AG09309 (cell line): ENCODE measurements around the gene AGO4.
"Not testable (repeated sequence)": the region's sequence is repeated elsewhere in the genome, so short reads cannot be mapped to it uniquely, and the experiment has no call there.

Source experiments
- DNase-seq: peaks from one replicate; pipeline ENCODE4 v3.0.0-alpha.2; 2010; ENCODE audit warnings: low read depth
- H3K4me3 ChIP-seq: 2 replicates; pipeline ENCODE4 v1.5.1; 2011; ENCODE audit warnings: mild to moderate bottlenecking, low read depth, low read length, moderate library complexity; ENCODE audit not compliant: control insufficient read depth
- CTCF ChIP-seq: IDR thresholded peaks from 2 replicates; pipeline ENCODE4 v1.5.1; 2011; ENCODE audit warnings: mild to moderate bottlenecking, low read depth, low read length, inconsistent platforms; ENCODE audit not compliant: insufficient read depth, control insufficient read depth; ENCODE audit errors: missing control alignments

AGO4 gene

GRCh38 chr1:35773711-35774110 is 34.1 kb upstream of the AGO4 start:
- H3K4me3 ChIP-seq = no peak overlapping the region
- no peak for DNase-seq
- no peak for TF ChIP-seq CTCF

DNA sequence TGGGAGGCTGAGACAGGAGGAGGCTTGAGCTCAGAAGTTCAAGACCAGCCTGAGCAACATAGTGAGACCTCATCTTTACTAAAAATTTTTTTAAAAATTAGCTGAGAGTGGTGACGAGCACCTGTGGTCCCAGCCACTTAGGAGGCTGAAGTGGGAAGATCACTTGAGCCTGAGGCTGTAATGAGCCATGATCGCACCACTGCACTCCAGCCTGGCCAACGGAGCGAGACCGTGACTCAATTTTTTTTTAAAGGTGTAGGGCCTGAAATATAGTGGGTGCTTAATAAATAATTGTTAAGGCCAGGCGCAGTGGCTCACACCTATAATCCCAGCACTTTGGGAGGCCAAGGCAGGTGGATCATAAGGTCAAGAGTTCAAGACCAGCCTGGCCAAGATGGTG is 31.6 kb upstream of the AGO4 start:
- not testable (repeated sequence) for DNase-seq, H3K4me3 ChIP-seq

DNA sequence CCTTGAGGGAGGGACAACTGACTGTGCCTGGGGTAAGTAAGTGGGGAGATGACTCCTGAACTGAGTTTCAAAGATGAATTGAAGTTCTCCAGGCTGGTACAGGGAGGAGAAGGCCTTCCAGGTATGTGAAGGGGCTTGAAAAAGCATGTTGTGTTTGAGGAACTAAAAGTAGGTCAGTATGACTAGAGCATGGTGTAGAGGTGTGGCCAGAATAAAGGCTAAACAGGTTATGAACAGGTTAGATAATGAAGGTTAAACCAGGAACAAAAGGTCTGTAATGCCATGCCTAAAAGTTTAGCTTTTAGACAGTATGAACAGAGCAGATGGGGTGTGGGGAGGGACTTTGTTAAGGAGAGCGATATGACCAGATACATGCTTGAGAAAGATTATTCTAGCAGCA is 30.7 kb upstream of the AGO4 start:
- TF ChIP-seq CTCF = no peak
- DNase-seq = no peak
- no peak overlapping the region for H3K4me3 ChIP-seq

DNA sequence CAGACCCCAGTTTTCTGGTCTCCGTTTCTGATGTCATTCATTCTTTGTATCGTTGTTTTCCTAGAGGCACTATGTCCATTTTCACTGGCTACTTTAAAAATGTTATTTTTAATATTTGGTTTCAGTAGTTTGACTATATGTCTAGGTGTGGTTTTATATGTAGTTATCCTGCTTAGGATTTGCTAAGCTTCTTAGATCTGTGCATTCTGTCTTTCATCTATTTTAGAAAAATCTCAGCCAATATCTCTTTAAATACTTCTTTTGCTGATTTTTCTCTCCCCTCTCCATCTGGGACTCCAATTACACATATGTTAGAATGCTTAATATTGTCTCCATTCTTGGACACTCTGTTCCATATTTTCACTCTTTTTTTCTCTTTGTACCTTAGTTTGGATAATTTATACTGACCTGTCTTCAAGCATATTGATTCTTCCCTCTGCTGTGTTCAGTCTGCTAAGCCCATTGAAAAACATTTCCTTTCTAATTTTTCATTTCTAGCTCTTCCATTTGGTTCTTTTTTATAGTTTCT is 24.7 kb upstream of the AGO4 start:
- no peak overlapping the region for H3K4me3 ChIP-seq
- DNase-seq = no peak
- no peak for TF ChIP-seq CTCF

DNA sequence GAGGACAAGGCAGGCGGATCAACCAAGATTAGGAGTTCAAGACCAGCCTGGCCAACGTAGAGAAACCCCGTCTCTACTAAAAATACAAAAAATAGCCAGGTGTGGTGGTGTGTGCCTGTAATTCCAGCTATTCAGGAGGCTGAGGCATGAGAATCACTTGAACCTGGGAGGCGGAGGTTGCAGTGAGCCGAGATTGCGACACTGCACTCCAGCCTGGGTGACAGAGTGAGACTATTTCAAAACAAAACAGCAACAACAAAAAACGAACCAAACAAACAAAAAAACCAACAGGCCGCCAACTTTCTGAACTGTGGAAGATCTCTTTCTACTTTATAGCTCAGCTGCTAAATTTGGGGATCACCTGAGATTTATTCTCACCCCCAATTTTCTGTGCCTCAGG is 23.5 kb upstream of the AGO4 start:
- H3K4me3 ChIP-seq, DNase-seq: not testable (repeated sequence)

- no peak for DNase-seq
Observed at GRCh38 chr1:35788139-35788538, 19.7 kb upstream of the AGO4 start.

DNA sequence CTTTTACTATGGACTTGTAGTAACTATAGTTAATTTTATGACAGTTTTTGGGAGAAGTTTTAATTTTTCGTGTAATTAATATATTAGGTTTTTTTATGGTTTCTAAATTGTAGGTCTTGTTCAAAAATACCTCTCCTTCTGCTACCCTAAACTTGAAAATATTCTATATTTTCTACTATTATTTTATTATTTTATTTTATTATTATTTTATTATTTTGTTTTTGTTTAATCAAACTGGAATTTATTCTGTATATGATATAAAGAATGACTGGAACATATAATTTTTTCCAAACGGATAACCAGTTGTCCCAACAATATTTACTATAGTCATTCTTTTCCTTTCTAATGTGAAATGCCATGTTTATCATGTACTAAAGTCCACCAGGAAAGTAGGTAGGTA is 17.1 kb upstream of the AGO4 start:
- TF ChIP-seq CTCF = no peak
- no peak for DNase-seq
- no peak overlapping the region for H3K4me3 ChIP-seq

More at GRCh38 chr1:35788139-35788538, 19.7 kb upstream of the AGO4 start:
- H3K4me3 ChIP-seq = no peak overlapping the region
- TF ChIP-seq CTCF = no peak

GRCh38 chr1:35795295-35795694 is 12.5 kb upstream of the AGO4 start:
- H3K4me3 ChIP-seq = no peak overlapping the region
- TF ChIP-seq CTCF = no peak
- no peak for DNase-seq
